DOHH2 (cell line): Measurements from ENCODE around the gene OPRL1.

Experiments used
- H3F3A ChIP-seq: fragments of 200-600 bp; sonication (generic), shearing (Covaris generic); 2 replicates; pipeline ENCODE4 v1.6.0; 2016; ENCODE audit warnings: antibody characterized with exemption, mild to moderate bottlenecking; ENCODE audit not compliant: control insufficient read depth, insufficient read depth
- H3K27ac ChIP-seq: fragments of 200-600 bp; sonication (generic); 2 replicates; pipeline ENCODE4 v1.5.1; 2014; ENCODE audit warnings: low read depth, mild to moderate bottlenecking, low read length, moderate library complexity
- H3K27me3 ChIP-seq: fragments of 200-600 bp; sonication (generic); 2 replicates; pipeline ENCODE4 v1.6.1; 2014; ENCODE audit warnings: mild to moderate bottlenecking, low read length, mixed read lengths; ENCODE audit not compliant: control insufficient read depth
- H3K36me3 ChIP-seq: fragments of 200-600 bp; sonication (generic); 2 replicates; pipeline ENCODE4 v1.6.1; 2014; ENCODE audit warnings: mild to moderate bottlenecking, low read length, moderate library complexity, mixed read lengths; ENCODE audit not compliant: control insufficient read depth
- H3K4me1 ChIP-seq: fragments of 200-600 bp; sonication (generic); 2 replicates; pipeline ENCODE4 v1.6.1; 2014; ENCODE audit warnings: mild to moderate bottlenecking, low read length, mixed read lengths; ENCODE audit not compliant: control insufficient read depth
- H3K4me2 ChIP-seq: fragments of 200-600 bp; sonication (generic); 2 replicates; pipeline ENCODE4 v1.6.0; 2014; ENCODE audit warnings: mild to moderate bottlenecking, low read length, moderate library complexity
- H3K4me3 ChIP-seq: fragments of 200-600 bp; sonication (generic); 2 replicates; pipeline ENCODE4 v1.5.1; 2014; ENCODE audit warnings: mild to moderate bottlenecking, low read length, mixed read lengths
- H3K79me2 ChIP-seq: fragments of 200-600 bp; sonication (generic); 2 replicates; pipeline ENCODE4 v1.6.1; 2014; ENCODE audit warnings: mild to moderate bottlenecking, low read length, mixed read lengths; ENCODE audit not compliant: control insufficient read depth
- H3K9me2 ChIP-seq: fragments of 200-600 bp; sonication (generic); replicated peaks from 2 replicates; pipeline ENCODE4 v1.6.1; 2014; ENCODE audit warnings: mild to moderate bottlenecking, low read length, mixed read lengths; ENCODE audit not compliant: control insufficient read depth
- H3K9me3 ChIP-seq: fragments of 200-600 bp; sonication (generic); 2 replicates; pipeline ENCODE4 v1.6.1; 2014; ENCODE audit warnings: antibody characterized with exemption, low read length, mixed read lengths; ENCODE audit not compliant: control insufficient read depth, insufficient read depth
- H4K20me1 ChIP-seq: fragments of 200-600 bp; sonication (generic); 2 replicates; pipeline ENCODE4 v1.6.0; 2014; ENCODE audit warnings: low read depth, mild to moderate bottlenecking, antibody characterized with exemption, low read length, moderate library complexity; ENCODE audit not compliant: control insufficient read depth, insufficient read depth
- EZH2phosphoT487 ChIP-seq: fragments of 200-600 bp; sonication (generic); IDR thresholded peaks from 2 replicates; pipeline ENCODE4 v1.6.1; 2017; ENCODE audit warnings: borderline replicate concordance, mild to moderate bottlenecking, antibody characterized with exemption, low read length, moderate library complexity, mixed read lengths
- TF ChIP-seq, protein P1 (sequence below): fragments of 200-600 bp; sonication (generic); IDR thresholded peaks from one replicate; pipeline ENCODE4 v1.5.1; 2014; ENCODE audit warnings: antibody characterized with exemption, mild to moderate bottlenecking, low read depth, low read length; ENCODE audit not compliant: poor library complexity, severe bottlenecking

OPRL1 gene

DNA sequence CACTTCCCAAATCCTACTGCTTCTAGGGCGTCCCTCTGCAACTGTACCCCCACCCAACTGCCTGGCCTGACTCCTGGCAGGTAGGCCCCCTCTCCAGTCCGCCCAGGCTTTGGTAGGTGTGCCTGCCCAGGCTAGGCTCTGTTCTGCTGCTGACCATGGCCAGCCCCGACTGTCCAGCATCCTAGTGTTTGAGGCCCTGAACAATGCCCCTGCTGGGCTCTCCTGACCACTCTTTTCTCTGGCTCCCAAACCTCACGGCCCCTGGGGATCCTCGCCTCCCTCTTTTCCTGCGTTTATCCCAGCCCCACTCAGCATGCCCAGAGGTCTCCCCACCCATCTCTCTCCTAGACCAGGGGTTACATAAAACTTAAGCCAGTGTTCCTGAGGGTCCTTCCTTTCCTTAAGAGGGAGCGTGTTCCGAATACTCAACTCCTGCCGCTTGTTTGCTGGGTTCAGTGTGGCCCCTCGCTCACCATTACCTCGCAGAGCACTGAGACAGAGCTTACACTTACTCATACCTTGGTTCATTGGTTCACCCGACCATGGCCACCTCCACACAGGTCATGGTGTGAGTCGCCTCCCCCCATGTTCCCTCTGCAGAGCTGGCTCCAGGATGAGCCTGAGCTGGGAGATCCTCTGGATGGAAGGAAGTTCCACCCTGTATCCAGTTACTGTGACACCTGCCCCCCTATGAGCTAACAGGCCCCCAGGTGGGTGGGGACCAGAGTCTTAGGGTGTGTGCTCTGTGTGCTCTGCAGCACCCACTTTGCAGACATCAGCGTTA, 63.3 kb downstream of the OPRL1 start:
- Histone ChIP-seq H3K27me3 (peaks cover 9% of the 10 kb centered on the region), H3K79me2 (no peaks in the 10 kb centered on the region)

GRCh38 chr20:64144144-64144912, 64.4 kb downstream of the OPRL1 start:
- Histone ChIP-seq H3K4me2 (no peak overlapping the region), H3K4me3 (no peak overlapping the region), H3K36me3 (no peaks in the 10 kb centered on the region), H3K4me1 (peaks cover 10% of the 10 kb centered on the region), H3K9me3 (peaks cover 40% of the 10 kb centered on the region), H4K20me1 (no peaks in the 10 kb centered on the region), H3F3A (no peaks in the 10 kb centered on the region), H3K27ac (no peak overlapping the region), H3K27me3 (peaks cover 9% of the 10 kb centered on the region), H3K79me2 (no peaks in the 10 kb centered on the region), H3K9me2 (no peaks in the 10 kb centered on the region)
- no peak for TF ChIP-seq EZH2phosphoT487
- TF ChIP-seq, protein P1, sequence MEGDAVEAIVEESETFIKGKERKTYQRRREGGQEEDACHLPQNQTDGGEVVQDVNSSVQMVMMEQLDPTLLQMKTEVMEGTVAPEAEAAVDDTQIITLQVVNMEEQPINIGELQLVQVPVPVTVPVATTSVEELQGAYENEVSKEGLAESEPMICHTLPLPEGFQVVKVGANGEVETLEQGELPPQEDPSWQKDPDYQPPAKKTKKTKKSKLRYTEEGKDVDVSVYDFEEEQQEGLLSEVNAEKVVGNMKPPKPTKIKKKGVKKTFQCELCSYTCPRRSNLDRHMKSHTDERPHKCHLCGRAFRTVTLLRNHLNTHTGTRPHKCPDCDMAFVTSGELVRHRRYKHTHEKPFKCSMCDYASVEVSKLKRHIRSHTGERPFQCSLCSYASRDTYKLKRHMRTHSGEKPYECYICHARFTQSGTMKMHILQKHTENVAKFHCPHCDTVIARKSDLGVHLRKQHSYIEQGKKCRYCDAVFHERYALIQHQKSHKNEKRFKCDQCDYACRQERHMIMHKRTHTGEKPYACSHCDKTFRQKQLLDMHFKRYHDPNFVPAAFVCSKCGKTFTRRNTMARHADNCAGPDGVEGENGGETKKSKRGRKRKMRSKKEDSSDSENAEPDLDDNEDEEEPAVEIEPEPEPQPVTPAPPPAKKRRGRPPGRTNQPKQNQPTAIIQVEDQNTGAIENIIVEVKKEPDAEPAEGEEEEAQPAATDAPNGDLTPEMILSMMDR = no peak

More for the DNA sequence above, 63.3 kb downstream of the OPRL1 start:
- Histone ChIP-seq H3K27ac (no peak overlapping the region), H4K20me1 (no peaks in the 10 kb centered on the region), H3K36me3 (no peaks in the 10 kb centered on the region), H3K4me1 (peaks cover 10% of the 10 kb centered on the region), H3F3A (no peaks in the 10 kb centered on the region), H3K4me3 (no peak overlapping the region), H3K9me2 (no peaks in the 10 kb centered on the region), H3K4me2 (0 out of 2 replicates have a peak overlapping the region, but pooled peaks have one; percentile 12), H3K9me3 (peaks cover 38% of the 10 kb centered on the region)
- TF ChIP-seq EZH2phosphoT487 = no peak
- TF ChIP-seq, protein P1 = no peak

DNA sequence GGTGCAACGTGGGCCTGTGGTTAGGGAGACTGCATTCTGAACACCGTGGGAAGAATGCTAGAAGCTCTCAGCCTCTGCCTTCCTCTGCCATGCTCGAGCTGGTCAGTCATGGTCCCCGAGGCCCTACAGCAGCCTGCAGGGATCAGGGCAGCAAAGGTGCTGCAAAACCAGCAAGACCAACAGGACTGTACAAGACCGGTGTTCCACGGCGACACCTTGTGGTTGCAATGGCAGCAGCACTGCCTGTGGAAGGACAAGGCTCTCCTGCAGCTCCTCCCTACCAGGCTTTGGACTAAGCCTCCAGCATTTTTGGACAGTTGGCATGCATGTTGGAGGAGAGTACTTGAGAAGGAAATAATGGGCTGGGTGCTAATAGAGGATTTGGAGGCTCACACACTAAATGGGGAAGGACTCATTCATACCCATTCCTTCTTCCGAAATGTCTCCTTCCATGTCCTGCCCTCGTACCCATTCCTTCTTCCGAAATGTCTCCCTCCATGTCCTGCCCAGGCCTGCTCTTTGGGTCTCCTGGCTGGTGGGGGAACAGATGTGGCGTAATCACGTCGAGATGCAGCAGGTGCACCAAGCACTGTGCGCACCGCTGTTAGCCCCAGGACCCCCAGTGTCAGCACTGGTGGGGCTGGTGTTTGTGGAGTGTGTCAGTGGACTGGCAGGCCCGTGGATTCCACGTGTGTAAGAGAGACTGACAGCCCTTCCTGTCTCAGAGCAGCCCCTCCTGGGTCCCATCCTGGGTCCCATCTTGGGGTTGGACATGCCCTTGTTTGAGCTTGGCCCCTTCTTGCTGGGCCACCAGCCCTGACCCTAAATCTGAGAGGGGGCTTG, 65.8 kb downstream of the OPRL1 start:
- Histone ChIP-seq H3K79me2 (no peaks in the 10 kb centered on the region), H3K4me2 (no peak overlapping the region), H3K27ac (no peak overlapping the region), H3K9me3 (peaks cover 49% of the 10 kb centered on the region), H3K36me3 (no peaks in the 10 kb centered on the region), H4K20me1 (no peaks in the 10 kb centered on the region), H3K4me3 (no peak overlapping the region), H3K9me2 (no peaks in the 10 kb centered on the region), H3F3A (peaks cover 7% of the 10 kb centered on the region), H3K27me3 (peaks cover 4% of the 10 kb centered on the region; the same call in 1 of the 2 replicates), H3K4me1 (peaks cover 10% of the 10 kb centered on the region)
- no peak for TF ChIP-seq EZH2phosphoT487
- TF ChIP-seq, protein P1 = peak; percentile 35
